ENCODE results near the gene SMIM3.

DNA sequence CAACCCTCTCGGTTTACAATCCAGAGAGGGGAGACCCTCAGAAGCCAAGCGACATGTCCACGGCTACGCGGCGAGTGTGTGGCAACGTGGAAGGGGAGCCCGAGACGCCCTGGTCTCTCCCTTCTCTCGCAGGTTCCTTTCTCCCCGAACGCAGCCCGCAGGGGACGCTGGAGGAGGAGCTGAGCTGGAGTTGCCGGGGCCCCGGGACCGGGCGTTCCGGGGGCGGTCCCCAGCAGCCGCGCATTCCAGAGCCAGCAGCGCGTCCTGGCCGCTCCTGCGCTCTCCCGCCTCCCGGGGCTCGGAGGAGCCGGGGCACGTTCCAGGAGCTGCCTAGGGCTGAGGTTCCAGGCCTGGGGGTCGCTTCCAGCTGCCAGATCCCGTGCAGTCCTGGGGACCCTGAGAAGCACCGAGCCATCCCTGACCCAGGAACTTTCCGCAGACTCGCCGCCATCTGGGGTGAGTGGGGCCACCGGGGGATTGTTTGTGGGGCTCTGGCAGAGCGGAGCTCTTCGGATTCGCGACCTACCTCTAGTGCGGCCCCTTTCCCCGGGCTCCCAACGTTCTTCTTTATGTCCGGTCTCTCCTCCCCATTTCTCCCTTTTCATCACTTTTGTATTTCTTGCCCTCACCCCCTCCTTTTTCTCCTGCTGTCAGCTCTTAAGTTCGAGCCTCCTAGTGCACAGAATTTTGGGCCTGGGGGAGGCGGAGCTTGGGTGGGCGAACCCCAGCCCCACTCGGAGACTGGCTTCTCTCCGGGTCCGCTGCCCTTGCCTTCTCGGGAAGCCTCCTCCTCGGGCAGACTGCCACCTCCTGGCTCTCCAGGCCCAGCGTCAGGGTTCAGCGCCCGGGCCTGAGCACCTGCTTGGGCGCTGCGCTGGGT lies at the start of gene SMIM3:
- no peak for TF ChIP-seq POLR2A (IDR thresholded peaks at IDR 0.05; ENCODE audit: low read depth, low read length)
- no peak for TF ChIP-seq POLR2AphosphoS5 (IDR thresholded peaks at IDR 0.05; ENCODE audit: low read depth, low read length)

Data from GM12892 (cell line).